CD8-positive, alpha-beta memory T cell (primary cell): ENCODE results near the gene BPI. TPM values are rescaled to one million over a fixed set of nuclear protein-coding genes. Genes with fewer than 3 reads are reported as not detected.
A peak's percentile ranks its signal among the peaks of the same experiment; 100 is the strongest.

Experiments
- CTCF ChIA-PET: fragments of 350-600 bp; sonication (Branson Sonifier 250); formaldehyde crosslinking; loops from one replicate; lab custom pipeline; 2021; ENCODE audit warnings: antibody characterized with exemption; lab: Charles Lee
- POLR2A ChIA-PET: fragments of 350-600 bp; sonication (Branson Sonifier 250); formaldehyde crosslinking; loops from one replicate; lab custom pipeline; 2021; ENCODE audit warnings: antibody characterized with exemption; lab: Charles Lee
- DNase-seq, 5 donors: peaks; one replicate each; pipeline versions ENCODE4 v3.0.0 to v3.0.0-alpha.2; 2020 to 2022; ENCODE audit warnings: mixed read lengths in 1 of 5
- H3K27ac ChIP-seq: one replicate; pipeline ENCODE4 v1.7.0; 2013; ENCODE audit warnings: low read depth, mild to moderate bottlenecking, low read length, moderate library complexity
- H3K27me3 ChIP-seq: 2 replicates; pipeline ENCODE4 v1.7.0; 2013; ENCODE audit warnings: low read length, mild to moderate bottlenecking; ENCODE audit not compliant: insufficient read depth, poor library complexity, severe bottlenecking
- H3K36me3 ChIP-seq: 2 replicates; pipeline ENCODE4 v1.7.0; 2013; ENCODE audit warnings: mild to moderate bottlenecking, low read length, moderate library complexity; ENCODE audit not compliant: insufficient read depth
- H3K4me1 ChIP-seq: 2 replicates; pipeline ENCODE4 v1.7.0; 2013; ENCODE audit warnings: mild to moderate bottlenecking, low read length, moderate library complexity; ENCODE audit not compliant: insufficient read depth
- H3K4me3 ChIP-seq: 2 replicates; pipeline ENCODE4 v1.7.0; 2013; ENCODE audit warnings: mild to moderate bottlenecking, low read length
- H3K9me3 ChIP-seq: 2 replicates; pipeline ENCODE4 v1.7.0; 2013; ENCODE audit warnings: mild to moderate bottlenecking, low read length
- H3K27ac Mint-ChIP-seq, 8 donors: one replicate each; pipeline ENCODE4 v1.8.0; 2020 to 2021; ENCODE audit warnings: mixed read lengths in 8 of 8, mild to moderate bottlenecking in 6 of 8, inconsistent platforms in 3 of 8, moderate library complexity in 3 of 8
- H3K27me3 Mint-ChIP-seq, 2 donors: one replicate each; pipeline ENCODE4 v1.8.0; 2020 to 2021; ENCODE audit warnings: mixed read lengths in 2 of 2, mild to moderate bottlenecking in 1 of 2, moderate library complexity in 1 of 2
- H3K36me3 Mint-ChIP-seq, 3 donors: one replicate each; pipeline ENCODE4 v1.8.0; 2020 to 2021; ENCODE audit warnings: mixed read lengths in 3 of 3, inconsistent platforms in 1 of 3, mild to moderate bottlenecking in 1 of 3
- H3K4me1 Mint-ChIP-seq, 3 donors: one replicate each; pipeline ENCODE4 v1.8.0; 2020 to 2021; ENCODE audit warnings: mixed read lengths in 3 of 3, inconsistent platforms in 1 of 3, mild to moderate bottlenecking in 1 of 3
- H3K4me3 Mint-ChIP-seq, 7 donors: one replicate each; pipeline ENCODE4 v1.8.0; 2020 to 2021; ENCODE audit warnings: mixed read lengths in 7 of 7, mild to moderate bottlenecking in 6 of 7, moderate library complexity in 4 of 7, inconsistent platforms in 2 of 7
- H3K9me3 Mint-ChIP-seq, 5 donors: one replicate each; pipeline ENCODE4 v1.8.0; 2020 to 2022; ENCODE audit warnings: mixed read lengths in 5 of 5, mild to moderate bottlenecking in 3 of 5, moderate library complexity in 2 of 5, inconsistent platforms in 1 of 5
- polyA plus RNA-seq: library from polyadenylated mRNA; unstranded; fragments of 300-500 nt; fragmentation: Illumina TruSeq; gene quantifications from one replicate; pipeline ENCODE4 v1.2.3, GENCODE V29; 2021
- total RNA-seq, 2 experiments: library from RNA; stranded (reverse); gene quantifications; one replicate each; pipeline ENCODE4 v1.2.3, GENCODE V29; 2021

The BPI gene
- total and polyA plus RNA-seq, 3 experiments from 2014 or later = not detected

- Histone ChIP-seq H3K36me3 (no peaks in the 10 kb centered on the region), H3K27ac (no peak overlapping the region), H3K4me3 (no peak overlapping the region), H3K9me3 (no peaks in the 10 kb centered on the region), H3K4me1 (no peaks in the 10 kb centered on the region), H3K27me3 (no peaks in the 10 kb centered on the region)
- Mint-ChIP-seq H3K36me3 (no peaks in the 10 kb centered on the region), H3K27me3 (peaks cover 11 to 42% of the 10 kb centered on the region in 2 donors), H3K4me3 (no peak overlapping the region), H3K27ac (no peak overlapping the region), H3K4me1 (no peaks in the 10 kb centered on the region), H3K9me3 (peaks cover 0 to 2% (median 0%) of the 10 kb centered on the region in 5 donors)
- DNase-seq = no peak
- ChIA-PET CTCF (no interaction called here), POLR2A (no interaction called here)
Observed at GRCh38 chr20:38321959-38322598, 18.1 kb downstream of the BPI start.

GRCh38 chr20:38324159-38324558 lies 20.2 kb downstream of the BPI start:
- H3K9me3 ChIP-seq = no peaks in the 10 kb centered on the region
- Mint-ChIP-seq H3K27ac (no peak overlapping the region), H3K4me3 (no peak overlapping the region), H3K9me3 (no peaks in the 10 kb centered on the region), H3K4me1 (no peaks in the 10 kb centered on the region), H3K36me3 (no peaks in the 10 kb centered on the region), H3K27me3 (peaks cover 10 to 40% of the 10 kb centered on the region in 2 donors)
- CTCF ChIA-PET = no interaction called here
- no peak for DNase-seq
- no peaks in the 10 kb centered on the region for H3K4me1 ChIP-seq
- POLR2A ChIA-PET = no interaction called here
- H3K27me3 ChIP-seq = no peaks in the 10 kb centered on the region
- H3K27ac ChIP-seq = no peak overlapping the region
- no peak overlapping the region for H3K4me3 ChIP-seq
- no peaks in the 10 kb centered on the region for H3K36me3 ChIP-seq

- DNase-seq = no peak
- Histone ChIP-seq H3K36me3 (no peaks in the 10 kb centered on the region), H3K27me3 (no peaks in the 10 kb centered on the region), H3K4me1 (no peaks in the 10 kb centered on the region), H3K9me3 (no peaks in the 10 kb centered on the region), H3K4me3 (no peak overlapping the region), H3K27ac (no peak overlapping the region)
- H3K4me1 Mint-ChIP-seq = no peaks in the 10 kb centered on the region
- H3K36me3 Mint-ChIP-seq = no peaks in the 10 kb centered on the region
- H3K4me3 Mint-ChIP-seq = no peak overlapping the region
- ChIA-PET POLR2A (no interaction called here), CTCF (no interaction called here)
- no peak overlapping the region for H3K27ac Mint-ChIP-seq
- no peaks in the 10 kb centered on the region for H3K9me3 Mint-ChIP-seq
- H3K27me3 Mint-ChIP-seq = peaks cover 10 to 39% of the 10 kb centered on the region in 2 donors
Observed at GRCh38 chr20:38325167-38325566, 21.2 kb downstream of the BPI start.

- no peaks in the 10 kb centered on the region for H3K27me3 ChIP-seq
- Mint-ChIP-seq H3K27me3 (peaks cover 10 to 40% of the 10 kb centered on the region in 2 donors), H3K4me1 (no peaks in the 10 kb centered on the region), H3K36me3 (no peaks in the 10 kb centered on the region), H3K27ac (no peak overlapping the region), H3K9me3 (no peaks in the 10 kb centered on the region), H3K4me3 (no peak overlapping the region)
- DNase-seq = no peak
- CTCF ChIA-PET = no interaction called here
- no peaks in the 10 kb centered on the region for H3K4me1 ChIP-seq
- H3K36me3 ChIP-seq = no peaks in the 10 kb centered on the region
- no peak overlapping the region for H3K4me3 ChIP-seq
- H3K9me3 ChIP-seq = no peaks in the 10 kb centered on the region
- POLR2A ChIA-PET = no interaction called here
- H3K27ac ChIP-seq = no peak overlapping the region
Observed at GRCh38 chr20:38325905-38326304, 21.9 kb downstream of the BPI start.

- H3K4me1 ChIP-seq = no peaks in the 10 kb centered on the region
- Mint-ChIP-seq H3K4me3 (no peak overlapping the region), H3K27me3 (peaks cover 9 to 42% of the 10 kb centered on the region in 2 donors), H3K4me1 (no peaks in the 10 kb centered on the region), H3K9me3 (no peaks in the 10 kb centered on the region), H3K27ac (no peak overlapping the region), H3K36me3 (no peaks in the 10 kb centered on the region)
- H3K36me3 ChIP-seq = no peaks in the 10 kb centered on the region
- no peak for DNase-seq
- H3K27me3 ChIP-seq = no peaks in the 10 kb centered on the region
- CTCF ChIA-PET = no interaction called here
- H3K9me3 ChIP-seq = no peaks in the 10 kb centered on the region
- no peak overlapping the region for H3K4me3 ChIP-seq
- no peak overlapping the region for H3K27ac ChIP-seq
- POLR2A ChIA-PET = no interaction called here
Observed at GRCh38 chr20:38326309-38326708, 22.4 kb downstream of the BPI start.

- H3K9me3 Mint-ChIP-seq = no peaks in the 10 kb centered on the region
- H3K27ac ChIP-seq = no peak overlapping the region
- no peaks in the 10 kb centered on the region for H3K36me3 ChIP-seq
- no peaks in the 10 kb centered on the region for H3K27me3 ChIP-seq
- no peaks in the 10 kb centered on the region for H3K9me3 ChIP-seq
- no peak overlapping the region for H3K4me3 Mint-ChIP-seq
- H3K27me3 Mint-ChIP-seq = peaks cover 7 to 46% of the 10 kb centered on the region in 2 donors
- no peak overlapping the region for H3K27ac Mint-ChIP-seq
- no peaks in the 10 kb centered on the region for H3K4me1 Mint-ChIP-seq
- CTCF ChIA-PET = no interaction called here
- H3K4me3 ChIP-seq = no peak overlapping the region
- POLR2A ChIA-PET = no interaction called here
- H3K4me1 ChIP-seq = no peaks in the 10 kb centered on the region
- no peak for DNase-seq
- H3K36me3 Mint-ChIP-seq = no peaks in the 10 kb centered on the region
Observed at GRCh38 chr20:38330638-38331037, 26.7 kb downstream of the BPI start.

- Mint-ChIP-seq H3K27me3 (peaks cover 8 to 51% of the 10 kb centered on the region in 2 donors), H3K4me1 (no peaks in the 10 kb centered on the region), H3K4me3 (no peak overlapping the region), H3K9me3 (peaks cover 0 to 2% (median 0%) of the 10 kb centered on the region in 5 donors), H3K36me3 (no peaks in the 10 kb centered on the region), H3K27ac (no peak overlapping the region)
- Histone ChIP-seq H3K36me3 (no peaks in the 10 kb centered on the region), H3K9me3 (no peaks in the 10 kb centered on the region), H3K27ac (no peak overlapping the region), H3K27me3 (no peaks in the 10 kb centered on the region), H3K4me3 (no peak overlapping the region), H3K4me1 (no peaks in the 10 kb centered on the region)
- CTCF ChIA-PET = no interaction called here
- no peak for DNase-seq
- POLR2A ChIA-PET = no interaction called here
Observed at GRCh38 chr20:38331245-38331644, 27.3 kb downstream of the BPI start.

GRCh38 chr20:38331814-38332213 lies 27.9 kb downstream of the BPI start:
- CTCF ChIA-PET = no interaction called here

More at GRCh38 chr20:38331814-38332213, 27.9 kb downstream of the BPI start:
- no peak for DNase-seq
- Histone ChIP-seq H3K9me3 (no peaks in the 10 kb centered on the region), H3K4me1 (no peaks in the 10 kb centered on the region), H3K4me3 (no peak overlapping the region), H3K27ac (no peak overlapping the region), H3K36me3 (no peaks in the 10 kb centered on the region), H3K27me3 (no peaks in the 10 kb centered on the region)
- H3K4me1 Mint-ChIP-seq = no peaks in the 10 kb centered on the region
- peaks cover 11 to 53% of the 10 kb centered on the region in 2 donors for H3K27me3 Mint-ChIP-seq
- POLR2A ChIA-PET = no interaction called here
- H3K9me3 Mint-ChIP-seq = peaks cover 0 to 5% (median 2%) of the 10 kb centered on the region in 5 donors
- no peak overlapping the region for H3K4me3 Mint-ChIP-seq
- no peaks in the 10 kb centered on the region for H3K36me3 Mint-ChIP-seq
- peak overlapping the region in 1 of 8 donors; percentile 17 for H3K27ac Mint-ChIP-seq
